Stimulated activated CD8-positive, alpha-beta memory T cell treated with anti-CD3 and anti-CD28 coated beads, Interleukin-12 subunit alpha, Interleukin-12 subunit beta, amount 100 ng/mL, for 1 hour (primary cell): Measurements from ENCODE around the gene FSTL3.
"Not testable (repeated sequence)": the region's sequence is repeated elsewhere in the genome, so short reads cannot be mapped to it uniquely, and the experiment has no call there.

ENCODE experiments used
- DNase-seq: peaks from one replicate; pipeline ENCODE4 v3.0.0-alpha.2; 2020; ENCODE audit warnings: low read depth

FSTL3 gene

DNA sequence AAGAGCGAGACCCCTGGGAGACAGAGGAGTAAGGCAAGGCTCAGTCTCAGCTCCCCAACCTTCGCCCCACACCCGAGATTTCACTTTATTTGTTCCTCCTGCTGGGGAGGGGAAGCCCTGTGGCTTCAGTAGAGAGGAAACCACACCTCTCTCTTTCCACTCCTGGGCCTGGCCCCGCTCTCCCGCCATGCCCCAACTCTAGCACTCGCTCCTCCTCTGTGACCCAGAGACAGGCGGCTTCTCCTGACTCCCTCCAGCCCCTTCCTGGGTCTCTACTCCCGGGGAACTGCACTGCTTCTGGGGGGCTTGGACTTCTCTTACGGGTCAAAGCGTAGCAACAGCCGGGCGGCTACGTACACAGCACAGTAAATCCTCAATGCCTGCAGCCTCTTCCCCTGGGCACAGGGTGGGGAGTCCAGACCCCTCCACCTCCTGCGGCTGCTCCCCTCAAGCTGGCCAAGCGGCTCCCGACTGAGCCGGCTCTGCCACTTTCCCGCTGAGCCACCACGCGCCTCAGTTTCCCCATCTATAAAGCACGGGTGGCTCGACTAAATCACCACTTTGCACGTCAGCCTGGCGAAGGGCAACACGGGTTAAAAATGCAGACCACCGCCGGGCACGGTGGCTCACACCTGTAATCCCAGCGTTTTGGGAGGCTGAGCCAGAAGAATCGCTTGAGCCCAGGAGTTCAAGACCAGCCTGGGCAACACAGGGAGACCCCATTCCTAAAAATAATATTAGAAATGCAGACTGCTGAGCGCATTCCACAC, 14.6 kb upstream of the FSTL3 start:
- DNase-seq = peak; percentile 55

DNA sequence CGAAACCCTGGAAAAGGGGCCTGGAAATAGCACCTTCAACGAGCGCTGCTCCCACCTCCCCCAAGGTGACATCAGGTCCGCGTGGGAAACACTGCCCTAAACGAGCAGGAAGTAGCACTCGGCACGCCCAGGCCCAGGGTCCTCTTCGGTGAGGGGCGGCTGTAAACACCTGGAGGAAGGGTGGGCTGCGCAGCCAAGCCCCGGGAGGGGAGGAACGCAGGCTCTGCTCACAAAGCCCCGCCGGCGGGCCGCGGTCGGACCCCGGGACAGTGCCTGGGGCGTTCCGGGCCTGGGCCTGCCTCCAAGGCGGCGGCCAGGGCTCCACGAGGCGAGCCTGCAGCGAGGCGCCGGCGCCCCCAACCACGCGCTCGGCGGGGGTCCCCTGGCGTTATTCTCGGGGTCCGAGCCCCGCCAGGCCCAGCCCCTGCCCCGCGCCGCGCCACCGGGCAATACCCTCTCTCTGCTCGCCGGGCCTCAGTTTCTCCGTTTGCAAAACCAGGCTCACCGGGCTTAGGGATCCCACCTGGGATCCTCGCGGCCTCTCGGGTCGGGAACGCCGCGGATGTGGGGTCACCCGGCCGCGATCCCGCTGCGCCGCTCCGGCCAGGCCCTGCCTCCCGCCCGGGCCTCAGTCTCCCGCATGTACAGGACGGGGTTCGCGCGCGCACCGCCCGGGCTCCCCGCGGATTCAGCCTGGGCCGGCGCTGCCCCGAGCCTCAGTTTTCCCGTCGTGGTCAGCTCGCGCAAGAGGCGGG, 13.8 kb upstream of the FSTL3 start:
- DNase-seq = peak; percentile 44

DNA sequence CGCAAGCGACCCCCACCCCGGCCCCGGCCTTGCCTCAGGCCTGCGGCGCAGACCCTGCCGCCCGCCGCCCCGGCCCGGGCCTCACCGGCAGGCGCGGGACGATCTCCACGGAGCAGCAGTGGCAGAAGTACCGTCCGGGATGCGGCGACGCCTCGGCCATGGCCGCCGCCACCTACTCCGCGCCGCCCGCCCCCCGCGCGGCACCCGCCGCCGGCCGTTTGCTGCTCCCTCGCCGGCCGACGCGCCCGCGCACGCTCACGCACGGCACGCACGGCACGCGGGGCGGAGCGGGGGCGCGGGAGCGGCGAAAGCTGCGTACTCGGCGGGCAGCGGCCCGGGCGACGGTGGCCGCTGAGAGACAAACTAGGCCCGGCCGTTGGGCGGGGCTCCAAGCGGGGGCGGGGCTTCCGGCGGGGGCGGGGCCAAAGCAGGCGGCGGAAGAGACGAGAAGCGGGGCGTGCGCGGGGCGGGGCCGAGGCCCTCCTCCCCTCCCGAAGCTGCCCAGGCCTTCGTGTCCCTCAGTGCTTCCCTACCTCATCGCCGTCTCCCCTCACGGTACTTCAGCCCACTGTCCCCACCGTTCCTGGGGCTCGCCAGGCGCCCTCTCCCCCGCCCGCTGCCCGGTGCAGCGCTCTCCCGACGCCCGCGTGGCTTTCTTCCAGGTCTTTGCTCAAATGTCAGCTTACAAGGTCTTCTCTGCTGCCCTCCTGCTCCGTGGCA, 13.1 kb upstream of the FSTL3 start, which contains the start of gene RNF126:
Gene RNF126, minus strand, starts transcription at position 253 of the 720 bp plus-strand sequence. Its CDS starts 93 bp downstream, at position 160.
- DNase-seq = peak; percentile 88

DNA sequence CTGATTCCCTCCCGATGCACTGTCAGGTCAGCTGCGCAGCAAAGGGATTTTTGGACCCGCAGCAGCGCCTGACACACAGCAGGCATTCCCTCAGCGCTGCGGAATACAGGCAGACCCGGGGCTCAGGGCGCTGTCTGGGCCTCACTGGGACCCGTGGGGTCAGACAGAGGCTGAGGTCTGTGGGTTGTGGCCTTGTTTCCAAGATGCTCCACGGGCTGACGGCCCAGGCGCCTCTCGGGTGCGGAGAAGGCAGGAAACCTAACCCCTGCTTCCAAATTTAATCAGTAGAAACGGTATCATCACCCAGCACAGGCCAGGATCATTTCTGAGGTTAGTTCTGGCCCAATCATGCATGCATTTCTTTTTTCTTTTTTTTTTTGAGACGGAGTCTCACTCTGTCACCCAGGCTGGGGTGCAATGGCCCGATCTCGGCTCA, 12.5 kb upstream of the FSTL3 start:
- no peak for DNase-seq

DNA sequence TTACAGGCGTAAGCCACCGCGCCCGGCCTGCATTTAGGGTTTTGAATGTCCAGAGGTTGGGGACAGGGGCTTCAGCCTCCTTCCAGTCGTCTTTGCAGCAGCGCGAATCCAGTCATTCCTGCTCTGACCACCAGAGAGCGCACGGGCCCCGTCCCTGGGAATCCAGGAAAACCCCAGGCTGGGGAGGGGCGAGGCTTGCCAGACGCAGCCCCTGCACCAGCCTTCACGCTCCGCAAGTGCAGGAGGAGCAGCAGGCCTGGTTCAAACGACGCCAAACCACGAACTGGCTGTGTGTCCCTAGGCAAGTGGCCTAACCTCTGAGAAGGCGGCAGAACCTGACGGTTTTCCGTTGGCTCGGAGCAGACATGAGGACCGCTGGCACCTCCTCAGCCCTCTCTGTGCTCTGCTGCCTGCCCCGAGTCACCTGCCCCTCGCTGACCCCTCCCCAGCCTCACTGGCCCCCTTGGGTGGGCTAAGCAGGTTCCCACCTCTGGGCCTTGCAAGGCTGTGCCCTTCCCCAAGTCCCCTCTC, 11.2 kb upstream of the FSTL3 start:
- peak; percentile 68 for DNase-seq

DNA sequence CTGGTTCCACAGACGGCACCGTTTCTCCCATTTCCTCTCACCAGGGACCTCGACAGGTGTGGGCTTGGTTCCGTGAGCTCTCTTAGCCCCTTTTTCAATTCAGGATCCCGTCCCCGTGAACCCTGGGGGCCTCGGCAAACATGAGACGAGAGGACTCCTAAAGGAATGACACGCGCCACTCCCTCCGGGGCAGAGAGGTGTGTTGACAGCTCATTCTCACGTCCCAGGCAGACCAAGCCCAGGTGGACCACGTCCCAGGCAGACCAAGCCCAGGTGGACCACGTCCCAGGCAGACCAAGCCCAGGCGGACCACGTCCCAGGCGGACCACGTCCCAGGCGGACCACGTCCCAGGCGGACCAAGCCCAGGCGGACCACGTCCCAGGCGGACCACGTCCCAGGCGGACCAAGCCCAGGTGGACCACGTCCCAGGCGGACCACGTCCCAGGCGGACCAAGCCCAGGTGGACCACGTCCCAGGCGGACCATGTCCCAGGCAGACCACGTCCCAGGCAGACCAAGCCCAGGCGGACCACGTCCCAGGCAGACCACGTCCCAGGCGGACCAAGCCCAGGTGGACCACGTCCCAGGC, 9.1 kb upstream of the FSTL3 start:
- not testable (repeated sequence) for DNase-seq

DNA sequence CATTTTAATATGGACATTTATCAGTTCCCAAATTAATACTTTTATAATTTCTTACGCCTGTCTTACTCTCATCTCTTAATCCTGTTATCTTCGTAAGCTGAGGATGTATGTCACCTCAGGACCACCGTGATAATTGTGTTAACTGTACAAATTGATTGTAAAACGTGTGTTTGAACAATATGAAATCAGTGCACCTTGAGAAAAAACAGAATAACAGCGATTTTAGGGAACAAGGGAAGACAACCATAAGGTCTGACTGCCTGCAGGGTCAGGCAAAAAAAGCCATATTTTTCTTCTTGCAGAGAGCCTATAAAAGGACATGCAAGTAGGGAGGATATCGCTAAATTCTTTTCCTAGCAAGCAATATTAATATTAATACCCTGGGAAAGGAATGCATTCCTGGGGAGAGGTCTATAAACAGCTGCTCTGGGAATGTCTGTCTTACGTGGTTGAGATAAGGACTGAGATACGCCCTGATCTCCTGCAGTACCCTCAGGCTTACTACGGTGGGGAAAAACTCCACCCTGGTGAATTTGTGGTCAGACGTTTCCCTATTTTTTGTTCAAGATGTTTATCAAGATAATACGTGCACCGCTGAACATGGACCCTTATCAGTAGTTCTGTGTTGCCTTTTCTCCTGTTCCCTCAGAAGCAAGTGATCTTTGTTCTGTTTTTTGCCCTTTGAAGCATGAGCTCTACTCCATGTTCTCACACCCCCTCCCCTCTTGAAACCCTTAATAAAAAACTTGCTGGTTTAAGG, 7.3 kb upstream of the FSTL3 start:
- DNase-seq = not testable (repeated sequence)

DNA sequence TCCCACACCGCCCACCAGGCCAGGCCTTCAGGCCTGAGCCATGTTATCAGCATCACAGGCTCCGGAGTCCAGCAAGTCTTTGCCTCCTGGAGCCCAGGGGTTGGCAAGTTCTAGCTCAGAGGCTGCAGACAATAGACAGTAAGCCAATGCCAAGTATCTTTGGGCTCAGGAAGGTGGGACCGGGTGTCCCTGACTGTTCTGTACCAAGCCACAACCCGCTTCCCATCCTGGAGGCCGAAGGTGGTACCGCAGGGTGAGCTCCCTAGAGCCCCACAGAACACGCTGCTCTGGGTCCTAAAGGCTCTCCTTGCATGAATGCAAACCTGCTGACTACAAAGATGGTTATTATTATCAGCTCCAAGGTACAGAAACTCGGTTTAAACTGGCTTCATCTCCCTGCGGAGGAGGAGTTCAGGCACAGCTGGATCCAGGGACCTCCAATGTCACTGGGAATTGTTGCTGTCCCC, 5.5 kb upstream of the FSTL3 start:
- no peak for DNase-seq

DNA sequence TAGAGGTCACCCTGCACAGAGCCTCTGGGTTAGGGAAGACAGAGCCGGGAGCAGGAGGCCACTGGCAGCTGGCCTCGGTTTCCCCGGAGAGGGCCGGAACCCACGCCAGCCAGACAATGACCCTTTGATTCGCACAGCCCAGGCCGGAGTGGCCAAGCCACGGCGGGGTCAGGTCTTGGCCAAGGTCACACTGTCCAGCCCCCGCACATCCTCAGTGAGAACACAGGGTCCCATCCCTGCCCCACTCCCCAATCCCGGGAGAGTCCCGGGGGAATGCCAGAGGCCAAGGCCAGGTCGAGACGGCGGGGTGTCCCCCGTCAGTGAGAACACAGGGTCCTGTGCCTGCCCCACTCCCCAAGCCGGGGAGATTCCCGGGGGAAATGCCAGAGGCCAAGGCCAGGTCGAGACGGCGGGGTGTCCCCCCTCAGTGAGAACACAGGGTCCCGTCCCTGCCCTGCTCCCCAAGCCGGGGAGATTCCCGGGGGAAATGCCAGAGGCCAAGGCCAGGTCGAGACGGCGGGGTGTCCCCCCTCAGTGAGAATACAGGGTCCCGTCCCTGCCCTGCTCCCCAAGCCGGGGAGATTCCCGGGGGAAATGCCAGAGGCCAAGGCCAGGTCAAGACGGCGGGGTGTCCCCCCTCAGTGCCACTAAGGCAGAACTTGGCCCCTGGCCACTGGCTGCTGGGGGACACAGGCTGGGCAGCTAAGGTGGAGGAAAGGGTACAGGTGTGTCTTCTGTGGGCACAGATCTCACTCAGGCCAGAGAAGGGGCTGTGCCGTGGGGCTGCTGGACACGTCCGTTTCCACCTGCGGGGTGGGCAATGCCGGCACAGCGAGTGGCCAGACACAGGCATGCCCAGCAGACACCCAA, 1.7 kb upstream of the FSTL3 start:
- DNase-seq = no peak

DNA sequence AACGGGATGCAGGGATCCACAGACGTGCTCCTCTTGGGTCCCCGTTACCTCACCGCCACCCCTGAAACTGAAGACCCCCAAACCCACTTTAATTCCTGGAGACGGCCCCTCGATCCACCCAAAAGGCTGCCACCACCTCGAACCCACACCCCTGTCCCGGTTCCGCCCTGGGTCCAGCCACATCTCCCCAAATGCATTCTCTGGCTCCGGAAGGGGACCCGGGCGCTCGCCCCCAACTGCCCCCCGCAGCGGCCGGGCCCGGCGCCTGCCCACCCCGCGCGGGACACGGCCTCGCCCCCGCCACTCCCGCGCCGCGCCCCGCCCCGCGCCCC, 219 bp upstream of the FSTL3 start:
- no peak for DNase-seq

DNA sequence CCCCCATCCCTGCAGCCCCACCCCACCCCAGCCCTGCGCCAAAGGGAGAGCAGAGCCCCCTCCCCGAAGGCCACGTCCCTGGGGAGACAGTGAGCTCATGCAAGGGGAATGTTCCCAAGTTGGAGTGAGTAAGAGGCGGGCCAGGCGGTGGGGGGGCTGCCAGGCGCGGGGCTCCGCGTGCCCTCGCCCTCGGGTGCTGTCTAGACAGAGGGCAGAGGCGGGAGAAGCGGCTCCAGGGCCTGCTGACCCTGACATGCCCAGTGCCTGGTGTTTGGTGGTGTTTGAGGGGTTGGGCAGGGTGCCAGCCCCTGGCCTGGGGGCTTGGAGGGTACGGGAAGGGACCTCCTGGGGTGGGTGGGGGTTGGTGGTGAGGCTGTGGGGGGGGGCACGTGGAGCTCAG, 1.0 kb downstream of the FSTL3 start:
- no peak for DNase-seq

DNA sequence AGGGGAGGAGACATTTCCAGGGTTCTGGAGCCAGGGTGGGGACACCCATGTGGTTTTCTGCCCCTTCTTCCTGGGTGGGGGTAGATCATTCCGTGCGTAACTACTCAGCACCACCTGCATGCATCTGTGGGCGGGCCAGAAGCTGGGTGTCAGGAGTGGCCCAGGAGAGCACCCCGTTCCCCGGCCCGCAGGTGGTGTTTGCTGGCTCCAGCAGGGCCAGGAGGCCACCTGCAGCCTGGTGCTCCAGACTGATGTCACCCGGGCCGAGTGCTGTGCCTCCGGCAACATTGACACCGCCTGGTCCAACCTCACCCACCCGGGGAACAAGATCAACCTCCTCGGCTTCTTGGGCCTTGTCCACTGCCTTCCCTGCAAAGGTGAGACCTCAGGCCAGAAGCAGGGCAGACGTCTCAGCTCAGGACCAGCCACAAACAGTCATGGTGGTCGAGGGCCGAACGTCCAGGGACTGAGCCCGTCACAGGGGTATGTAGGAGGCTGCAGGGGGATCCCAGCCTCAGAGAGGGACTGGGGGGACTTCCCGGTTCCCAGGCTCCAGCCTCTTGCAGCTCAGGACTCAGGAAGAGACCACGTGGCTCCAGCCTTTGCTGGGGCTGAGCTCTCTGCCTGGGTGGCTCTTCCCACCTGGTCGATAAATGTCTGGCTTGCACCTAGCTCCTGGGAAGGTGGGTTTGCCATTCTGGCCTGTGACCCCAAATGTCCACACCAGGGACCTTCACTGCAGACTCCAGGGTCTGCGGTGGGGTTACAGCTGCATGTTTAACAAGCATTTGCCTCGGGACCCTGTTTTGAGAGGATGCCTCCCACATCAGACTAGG, 1.6 kb downstream of the FSTL3 start:
- DNase-seq = no peak

DNA sequence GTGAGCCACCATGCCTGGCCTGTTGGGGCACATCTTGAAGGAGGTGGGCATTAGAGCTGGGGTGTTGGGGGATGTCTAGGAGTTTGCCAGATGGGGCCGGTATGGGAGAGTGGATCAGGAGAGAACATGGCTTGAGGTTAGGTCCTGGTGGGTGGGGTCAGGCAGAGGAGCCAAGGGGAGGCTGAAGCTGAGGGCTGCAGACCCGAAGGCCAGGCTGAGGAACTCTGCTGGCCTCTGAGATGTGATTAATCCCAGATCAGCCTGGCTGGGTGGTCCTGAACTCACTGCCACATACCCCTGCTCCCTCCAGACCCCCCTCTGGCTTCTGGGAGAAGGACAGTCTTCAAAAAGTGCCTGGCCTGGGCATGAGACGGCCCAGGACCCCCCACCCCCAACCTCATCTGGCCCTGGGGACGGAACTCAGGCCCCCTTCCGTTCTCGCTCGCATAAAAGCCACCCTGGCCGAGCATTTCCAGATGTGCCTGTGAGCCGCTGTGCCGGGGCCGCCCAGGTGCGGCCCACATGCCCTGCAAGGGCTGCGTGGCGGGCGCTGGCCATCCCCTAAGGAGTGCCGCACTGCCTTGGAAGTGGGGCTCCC, 2.7 kb downstream of the FSTL3 start:
- DNase-seq = no peak

DNA sequence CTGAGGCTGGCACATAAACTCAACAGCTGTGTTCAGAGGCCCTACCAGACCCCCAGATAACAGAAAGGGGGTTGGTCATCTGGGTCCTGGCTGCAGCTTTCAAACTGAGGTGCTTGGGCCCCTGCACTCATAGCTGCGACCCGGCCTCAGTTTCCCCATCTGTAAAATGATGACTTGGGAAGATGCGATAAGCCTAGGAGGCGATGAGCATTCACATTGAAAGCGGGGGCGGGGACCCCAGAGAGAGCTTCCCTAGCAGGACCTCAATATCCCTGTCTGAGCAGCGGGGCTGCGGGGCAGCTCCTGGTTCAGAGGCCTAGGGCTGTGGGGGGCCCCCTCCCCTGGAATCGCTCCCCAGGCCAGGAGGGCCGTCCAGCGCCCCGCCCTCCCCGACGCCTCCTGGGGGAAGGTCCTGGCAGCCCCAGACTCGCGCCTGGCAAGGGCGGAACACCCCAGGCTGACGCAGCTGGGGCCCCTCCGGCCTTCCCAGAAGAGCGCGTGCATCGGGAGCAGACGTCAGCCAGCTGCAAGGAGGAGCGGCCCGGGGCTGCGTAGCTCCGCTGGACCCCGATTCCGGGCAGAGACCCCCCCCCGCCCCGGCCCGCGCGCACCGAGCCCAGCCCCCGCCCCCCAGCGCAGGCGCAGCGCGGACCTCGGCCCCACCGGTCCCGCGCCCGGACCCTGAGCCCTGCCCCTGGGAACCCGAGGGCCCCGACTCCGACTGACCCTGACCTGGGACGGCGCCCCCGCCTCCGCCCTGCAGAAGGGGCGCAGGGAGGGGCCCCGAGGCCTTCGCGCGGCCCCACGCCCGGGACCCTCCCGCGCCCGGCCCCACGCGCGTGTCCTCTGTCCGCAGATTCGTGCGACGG, 3.5 kb downstream of the FSTL3 start:
- no peak for DNase-seq

DNA sequence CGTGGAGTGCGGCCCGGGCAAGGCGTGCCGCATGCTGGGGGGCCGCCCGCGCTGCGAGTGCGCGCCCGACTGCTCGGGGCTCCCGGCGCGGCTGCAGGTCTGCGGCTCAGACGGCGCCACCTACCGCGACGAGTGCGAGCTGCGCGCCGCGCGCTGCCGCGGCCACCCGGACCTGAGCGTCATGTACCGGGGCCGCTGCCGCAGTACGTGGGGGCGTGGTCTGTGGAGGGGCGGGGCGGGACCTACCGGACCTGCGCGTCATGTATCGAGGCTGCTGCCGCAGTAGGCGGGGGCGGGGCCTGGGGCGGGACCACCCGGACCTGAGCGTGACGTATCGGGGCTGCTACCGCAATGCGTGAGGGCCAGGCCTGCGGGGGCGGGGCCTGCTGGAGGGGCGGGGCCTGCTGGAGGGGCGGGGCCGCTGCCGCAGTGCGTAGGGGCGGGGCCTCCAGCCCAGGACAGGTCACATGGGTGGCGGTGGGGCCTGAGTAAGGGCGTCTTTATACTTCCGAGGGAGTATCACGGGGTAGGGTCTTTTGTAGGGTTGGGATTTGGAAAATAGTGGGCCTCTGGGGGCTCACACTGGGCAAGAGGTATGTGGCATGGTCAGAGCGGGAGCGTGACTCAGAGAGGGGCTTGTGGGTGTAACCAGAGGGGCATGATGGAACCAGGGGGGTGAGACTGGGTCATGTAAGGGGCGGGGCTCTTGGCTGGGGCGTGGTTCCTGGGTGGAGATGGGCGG, 4.3 kb downstream of the FSTL3 start:
- peak; percentile 98 for DNase-seq

DNA sequence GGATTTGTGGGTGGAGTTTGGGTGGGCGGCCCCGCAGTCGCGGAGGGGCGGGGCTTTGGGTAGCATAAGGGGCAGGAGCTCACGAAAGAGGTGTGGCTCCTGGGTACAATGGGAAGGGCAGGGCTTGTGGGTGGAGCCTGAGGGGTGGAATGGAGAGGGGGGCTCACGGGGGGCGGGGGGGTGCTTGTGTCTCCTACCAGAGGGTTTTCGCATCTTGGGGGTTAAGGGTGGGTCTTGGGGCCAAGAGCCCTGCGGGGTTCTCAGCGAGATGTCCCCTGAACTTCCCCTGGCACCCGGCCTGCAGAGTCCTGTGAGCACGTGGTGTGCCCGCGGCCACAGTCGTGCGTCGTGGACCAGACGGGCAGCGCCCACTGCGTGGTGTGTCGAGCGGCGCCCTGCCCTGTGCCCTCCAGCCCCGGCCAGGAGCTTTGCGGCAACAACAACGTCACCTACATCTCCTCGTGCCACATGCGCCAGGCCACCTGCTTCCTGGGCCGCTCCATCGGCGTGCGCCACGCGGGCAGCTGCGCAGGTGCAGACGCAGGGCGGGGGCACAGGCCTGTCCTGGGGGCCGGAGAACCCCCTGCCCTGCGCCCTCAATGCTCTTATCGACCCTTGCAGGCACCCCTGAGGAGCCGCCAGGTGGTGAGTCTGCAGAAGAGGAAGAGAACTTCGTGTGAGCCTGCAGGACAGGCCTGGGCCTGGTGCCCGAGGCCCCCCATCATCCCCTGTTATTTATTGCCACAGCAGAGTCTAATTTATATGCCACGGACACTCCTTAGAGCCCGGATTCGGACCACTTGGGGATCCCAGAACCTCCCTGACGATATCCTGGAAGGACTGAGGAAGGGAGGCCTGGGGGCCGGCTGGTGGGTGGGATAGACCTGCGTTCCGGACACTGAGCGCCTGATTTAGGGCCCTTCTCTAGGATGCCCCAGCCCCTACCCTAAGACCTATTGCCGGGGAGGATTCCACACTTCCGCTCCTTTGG, 5.1 kb downstream of the FSTL3 start:
- no peak for DNase-seq
